ENCODE data around the gene SPRTN.

- TF ChIP-seq POLR2A (IDR thresholded peaks at IDR 0.05): no peak
- no peak for TF ChIP-seq CTCF (IDR thresholded peaks at IDR 0.05 in 8 of 11, conservative IDR thresholded peaks at IDR 0.05 in 3 of 11)
Observed at GRCh38 chr1:231397886-231398671, 60.0 kb downstream of the SPRTN start.
